ENCODE results near the gene ARHGAP26. TPM values are rescaled to one million over a fixed set of nuclear protein-coding genes. Genes with fewer than 3 reads are reported as not detected.

The ARHGAP26 gene
- total RNA-seq, 4 donors from 2014 or later = 28.2 to 52.3 (median 37.9) TPM

GRCh38 chr5:143064218-143064641 is 294.1 kb downstream of the ARHGAP26 start:
- 59 to 65% methylated on average over 5 of the region's 5 CpGs for WGBS, 2 donors
- H3K36me3 ChIP-seq = no peaks in the 10 kb centered on the region
- no peak overlapping the region for H3K4me3 ChIP-seq (replicated peaks in 1 of 3)
- DNase-seq = no peak
- TF ChIP-seq CTCF (IDR thresholded peaks at IDR 0.05) (no peak), POLR2A (IDR thresholded peaks at IDR 0.05) (no peak)
- no peaks in the 10 kb centered on the region for H3K9me3 ChIP-seq
- no peaks in the 10 kb centered on the region for H3K27me3 ChIP-seq
- H3K4me1 ChIP-seq = peaks cover 0 to 20% of the 10 kb centered on the region in 2 donors
- peak overlapping the region in 1 of 3 donors; percentile 41 for H3K27ac ChIP-seq
- intact Hi-C loops (cut with DNase I) = no loop called here

- H3K9me3 ChIP-seq = no peaks in the 10 kb centered on the region
- no peak overlapping the region for H3K4me3 ChIP-seq (replicated peaks in 1 of 3)
- peak overlapping the region in 2 of 3 donors; percentile 13 to 41 for H3K27ac ChIP-seq
- intact Hi-C loops (cut with DNase I) = no loop called here
- TF ChIP-seq POLR2A (IDR thresholded peaks at IDR 0.05) = no peak
- TF ChIP-seq CTCF (IDR thresholded peaks at IDR 0.05) = no peak
- no peak for DNase-seq
- 66 to 69% methylated on average over 2 of the region's 2 CpGs for WGBS, 2 donors
- H3K36me3 ChIP-seq = no peaks in the 10 kb centered on the region
- H3K4me1 ChIP-seq = peaks cover 0 to 20% of the 10 kb centered on the region in 2 donors
- no peaks in the 10 kb centered on the region for H3K27me3 ChIP-seq
These were observed 294.5 kb downstream of the ARHGAP26 start for GRCh38 chr5:143064676-143065075.

DNA sequence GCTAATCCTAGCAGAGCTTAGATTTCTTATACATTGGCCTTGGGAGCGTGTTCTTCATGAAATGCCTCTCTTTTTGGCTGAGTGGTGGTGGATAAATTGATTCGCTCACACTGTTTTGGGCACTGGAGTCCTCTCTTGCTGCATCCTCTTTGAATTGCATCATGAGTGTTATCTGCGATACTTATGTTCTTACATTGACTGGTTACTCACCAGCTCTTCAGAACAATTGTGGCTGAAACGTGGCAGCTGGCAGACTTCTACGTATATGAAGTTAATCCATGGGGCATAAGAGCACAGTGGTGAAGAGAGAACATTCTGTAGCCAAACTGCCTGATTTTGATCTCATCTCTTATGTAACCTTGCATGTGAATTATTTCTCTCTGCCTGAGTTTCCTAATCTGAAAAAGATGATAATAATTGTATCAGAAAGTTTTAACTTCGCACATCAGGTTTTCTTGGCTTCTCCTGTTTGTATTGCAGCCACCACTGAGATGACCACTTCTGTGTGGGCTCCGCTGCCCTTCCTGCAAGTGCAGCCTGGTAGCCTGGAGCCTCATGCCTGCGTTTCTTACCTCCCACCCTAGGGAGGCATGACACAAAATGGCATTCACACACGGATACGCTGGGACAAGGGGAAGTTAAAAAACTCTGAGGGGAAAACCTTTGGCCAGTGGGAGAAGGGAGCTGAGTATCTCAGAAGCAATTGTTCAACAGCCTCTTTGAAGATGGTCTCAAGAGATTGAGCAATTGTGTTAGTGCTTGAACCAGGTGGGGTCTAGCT is 295.2 kb downstream of the ARHGAP26 start:
- intact Hi-C loops (cut with DNase I) = no loop called here
- Histone ChIP-seq H3K4me3 (replicated peaks in 1 of 3) (no peak overlapping the region), H3K27me3 (no peaks in the 10 kb centered on the region), H3K4me1 (peaks cover 0 to 20% of the 10 kb centered on the region in 2 donors), H3K27ac (peak overlapping the region in 2 of 3 donors; percentile 13 to 41), H3K36me3 (no peaks in the 10 kb centered on the region), H3K9me3 (no peaks in the 10 kb centered on the region)
- WGBS, 2 donors = 77 to 80% methylated on average over 10 of the region's 10 CpGs
- TF ChIP-seq POLR2A (IDR thresholded peaks at IDR 0.05) (no peak), CTCF (IDR thresholded peaks at IDR 0.05) (no peak)
- DNase-seq = no peak

- 93 to 95% methylated on average over 7 of the region's 7 CpGs for WGBS, 2 donors
- Histone ChIP-seq H3K4me3 (replicated peaks in 1 of 3) (no peak overlapping the region), H3K4me1 (peaks cover 0 to 20% of the 10 kb centered on the region in 2 donors), H3K27me3 (no peaks in the 10 kb centered on the region), H3K9me3 (no peaks in the 10 kb centered on the region), H3K36me3 (no peaks in the 10 kb centered on the region), H3K27ac (no peak overlapping the region)
- DNase-seq = no peak
- TF ChIP-seq POLR2A (IDR thresholded peaks at IDR 0.05) = no peak
- no peak for TF ChIP-seq CTCF (IDR thresholded peaks at IDR 0.05)
- intact Hi-C loops (cut with DNase I) = no loop called here
These were observed 295.9 kb downstream of the ARHGAP26 start for GRCh38 chr5:143065996-143066522.
